Prostate gland (tissue), 2 donors: Measurements from ENCODE around the gene GLYATL1.

ENCODE experiments used
- CTCF ChIP-seq, 4 experiments: fragments of 200-600 bp in 2 of 4; fragments of 450-650 bp in 2 of 4; sonication (generic) in 2 of 4; IDR thresholded peaks; 1 replicate in 3 of 4; 2 replicates in 1 of 4; pipeline ENCODE4 v1.5.1; 2016 to 2019; ENCODE audit warnings: antibody characterized with exemption in 4 of 4, mild to moderate bottlenecking in 2 of 4, moderate library complexity in 2 of 4
- POLR2A ChIP-seq: fragments of 450-650 bp; IDR thresholded peaks from one replicate; pipeline ENCODE4 v1.6.1; 2016; ENCODE audit warnings: antibody characterized with exemption, mild to moderate bottlenecking

DNA sequence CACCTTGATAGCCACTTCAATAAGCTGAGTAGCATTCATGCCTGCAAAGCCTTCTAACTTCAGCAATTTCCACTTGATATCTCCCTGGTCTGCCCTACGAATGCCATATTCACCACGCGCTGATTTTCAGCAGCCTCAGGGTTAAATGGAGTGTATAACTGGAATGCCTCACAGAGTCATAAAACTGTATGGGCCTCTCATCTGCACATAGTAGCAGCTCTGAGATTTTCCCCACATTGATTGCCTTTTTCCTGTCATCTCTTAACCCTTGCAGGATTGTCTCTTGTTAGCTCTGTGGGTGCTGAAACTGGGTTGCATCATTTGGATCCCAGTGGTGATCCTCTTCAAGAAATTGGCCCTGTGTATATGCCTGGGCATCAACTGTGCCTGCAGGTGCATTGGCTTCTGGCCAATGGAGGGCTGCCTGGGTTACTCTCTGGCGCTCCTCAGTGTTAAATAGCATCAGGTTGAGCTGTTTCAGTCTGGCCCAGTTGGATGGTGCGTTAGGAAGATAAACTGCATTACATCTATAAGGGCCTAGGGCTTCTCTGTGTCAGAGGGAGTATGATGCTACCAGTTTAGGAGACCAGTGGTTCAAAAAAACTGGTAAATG lies 17.4 kb upstream of the GLYATL1 start:
- TF ChIP-seq CTCF (IDR thresholded peaks at IDR 0.05) (no peak), POLR2A (no peak)
